SKM-1 treated with dmso at 0.1 percent for 144 hours (cell line): Measurements from ENCODE around the gene PLCH2.

Experiments
- DNase-seq: peaks from one replicate; lab custom pipeline; 2025; ENCODE audit not compliant: unreplicated experiment; lab: John Stamatoyannopoulos, UW

The PLCH2 gene

GRCh38 chr1:2460996-2461751 is 14.9 kb upstream of the PLCH2 start:
- DNase-seq = no peak

DNA sequence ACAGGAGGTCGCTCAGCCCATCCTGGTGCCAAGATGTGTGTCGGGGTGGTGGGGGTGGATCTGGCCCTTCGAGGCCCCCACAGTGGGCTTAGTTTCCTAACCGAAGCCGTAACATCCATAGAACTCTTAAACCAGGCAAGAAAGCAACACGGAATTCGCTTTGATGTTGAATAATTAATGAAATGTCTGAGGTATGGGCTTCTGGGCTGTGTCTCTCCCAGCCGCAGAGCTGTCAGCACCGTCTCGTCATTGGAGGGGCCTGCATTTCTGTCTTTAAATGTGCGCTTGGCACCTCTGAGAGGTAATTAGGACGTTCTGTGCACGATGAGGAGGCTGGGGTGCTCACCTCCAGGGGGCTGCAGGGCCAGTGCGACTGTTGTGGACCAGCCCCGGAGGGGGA is 13.3 kb upstream of the PLCH2 start:
- no peak for DNase-seq

- no peak for DNase-seq
Observed at GRCh38 chr1:2463396-2463795, 12.7 kb upstream of the PLCH2 start.

DNA sequence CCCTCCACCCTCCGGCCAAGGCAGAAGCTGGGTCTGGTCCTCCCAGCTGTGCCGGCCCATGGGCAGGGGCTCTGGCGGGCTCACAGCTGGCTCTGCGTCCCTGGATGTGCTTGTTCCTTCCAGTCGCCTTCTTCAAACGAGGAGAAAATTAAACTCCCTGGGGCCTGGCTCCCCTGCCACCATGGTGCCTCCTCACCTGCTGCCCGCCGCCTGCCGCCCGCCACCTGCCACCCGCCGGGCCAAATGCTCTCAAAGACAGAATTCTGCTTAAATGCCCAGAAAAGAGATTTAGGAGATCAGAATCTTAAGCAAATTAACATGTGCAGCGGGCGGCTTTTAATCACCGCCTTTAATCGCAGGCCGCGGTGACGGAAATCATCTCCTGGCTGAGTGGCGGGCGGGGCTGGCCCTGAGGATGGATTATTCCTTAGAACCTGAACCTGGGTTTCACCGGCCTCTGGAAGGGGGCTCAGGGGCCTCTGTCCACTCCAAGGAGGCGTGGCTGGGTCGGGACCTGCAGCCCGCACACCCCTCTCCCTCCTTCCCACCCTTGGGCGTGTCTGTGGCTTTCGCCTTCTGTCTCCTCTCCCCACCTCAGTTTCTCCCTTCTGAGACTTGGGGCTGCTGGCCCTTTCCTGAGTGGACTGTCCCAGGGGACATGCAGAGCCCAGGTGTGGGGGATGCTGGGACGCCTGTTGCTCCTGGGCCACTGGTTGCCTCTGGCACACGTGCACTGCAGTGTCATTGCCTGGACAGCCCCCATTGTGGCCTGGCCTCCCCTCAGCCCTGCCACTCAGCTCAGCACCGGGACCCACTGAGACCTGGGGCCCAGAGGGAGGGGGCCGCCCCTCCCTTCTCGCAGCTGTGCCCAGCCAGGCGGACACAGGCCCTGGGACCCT is 10.5 kb upstream of the PLCH2 start:
- no peak for DNase-seq

DNA sequence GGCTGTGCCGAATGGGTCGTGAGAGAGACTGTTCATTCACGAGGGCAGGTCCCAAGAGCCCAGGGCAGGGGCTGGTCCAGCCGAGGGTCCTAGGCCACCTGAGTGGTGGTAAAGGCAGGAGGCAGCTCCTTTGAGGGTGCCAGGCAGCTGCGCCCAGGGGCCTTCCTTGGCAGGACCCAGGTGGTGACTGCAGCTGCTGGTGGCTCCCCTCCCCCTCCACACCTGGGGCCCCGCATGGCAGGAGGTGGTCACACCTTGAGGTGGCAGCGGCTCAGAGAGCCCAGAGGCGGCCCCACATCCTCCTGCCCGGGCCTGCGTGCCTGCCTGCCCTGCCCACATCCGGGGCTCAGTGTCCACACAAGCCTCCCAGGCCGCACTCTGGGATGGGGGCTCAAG is 9.8 kb upstream of the PLCH2 start:
- DNase-seq = no peak

DNA sequence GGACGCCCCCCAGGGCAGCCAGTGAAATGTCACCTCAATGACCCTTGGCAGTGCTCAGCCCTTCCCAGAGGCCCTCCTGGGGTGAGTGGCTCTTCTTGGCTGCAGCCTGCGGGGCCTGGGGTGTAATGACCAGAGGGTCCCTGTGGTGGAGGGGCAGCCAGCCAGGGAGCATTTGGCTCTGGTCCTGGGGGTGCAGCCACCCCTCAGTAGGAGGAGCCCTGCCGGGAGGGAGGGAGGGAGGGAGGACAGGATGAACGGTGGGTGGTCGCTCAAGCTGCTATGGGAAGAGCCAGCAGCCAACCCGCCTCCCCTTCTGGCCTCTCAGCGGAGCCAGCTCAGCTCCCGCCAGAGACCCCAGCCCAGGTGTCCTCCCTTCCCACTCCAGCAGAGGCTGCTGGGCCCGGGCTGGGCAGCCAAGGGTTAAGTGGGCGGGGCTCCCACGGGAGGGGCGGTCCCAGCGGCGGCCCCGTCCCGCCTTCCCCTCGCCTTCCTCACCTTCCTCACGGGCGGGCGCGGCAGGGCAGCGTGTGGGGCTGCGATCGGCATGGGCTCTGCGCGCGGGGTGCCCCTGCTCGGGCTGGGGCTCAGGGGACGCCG is 9.0 kb upstream of the PLCH2 start:
- no peak for DNase-seq

DNA sequence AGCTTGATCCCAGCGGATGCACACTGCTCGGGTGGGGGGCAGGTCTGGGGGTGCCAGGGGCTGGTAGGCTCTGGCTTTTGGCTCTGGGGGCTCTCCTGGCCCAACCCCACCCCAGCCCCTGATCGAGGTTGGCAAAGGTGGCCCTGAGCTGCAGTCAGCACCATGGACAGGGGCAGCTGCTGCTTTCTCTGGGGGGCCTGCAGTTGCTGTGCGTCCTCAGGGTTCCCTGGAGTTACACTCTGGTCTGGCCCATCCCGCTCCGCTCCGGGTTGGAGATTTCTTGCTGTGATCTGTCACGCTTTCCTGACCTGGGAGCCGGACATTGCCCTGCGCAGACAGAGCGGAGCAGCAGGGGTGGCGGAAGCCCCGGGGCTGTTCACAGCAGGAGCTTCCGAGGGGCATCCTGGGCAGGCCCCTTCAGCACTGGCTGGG is 8.0 kb upstream of the PLCH2 start:
- DNase-seq = no peak

GRCh38 chr1:2468540-2468939 is 7.5 kb upstream of the PLCH2 start:
- DNase-seq = no peak

- no peak for DNase-seq
Observed at GRCh38 chr1:2469103-2469940, 6.8 kb upstream of the PLCH2 start.

DNA sequence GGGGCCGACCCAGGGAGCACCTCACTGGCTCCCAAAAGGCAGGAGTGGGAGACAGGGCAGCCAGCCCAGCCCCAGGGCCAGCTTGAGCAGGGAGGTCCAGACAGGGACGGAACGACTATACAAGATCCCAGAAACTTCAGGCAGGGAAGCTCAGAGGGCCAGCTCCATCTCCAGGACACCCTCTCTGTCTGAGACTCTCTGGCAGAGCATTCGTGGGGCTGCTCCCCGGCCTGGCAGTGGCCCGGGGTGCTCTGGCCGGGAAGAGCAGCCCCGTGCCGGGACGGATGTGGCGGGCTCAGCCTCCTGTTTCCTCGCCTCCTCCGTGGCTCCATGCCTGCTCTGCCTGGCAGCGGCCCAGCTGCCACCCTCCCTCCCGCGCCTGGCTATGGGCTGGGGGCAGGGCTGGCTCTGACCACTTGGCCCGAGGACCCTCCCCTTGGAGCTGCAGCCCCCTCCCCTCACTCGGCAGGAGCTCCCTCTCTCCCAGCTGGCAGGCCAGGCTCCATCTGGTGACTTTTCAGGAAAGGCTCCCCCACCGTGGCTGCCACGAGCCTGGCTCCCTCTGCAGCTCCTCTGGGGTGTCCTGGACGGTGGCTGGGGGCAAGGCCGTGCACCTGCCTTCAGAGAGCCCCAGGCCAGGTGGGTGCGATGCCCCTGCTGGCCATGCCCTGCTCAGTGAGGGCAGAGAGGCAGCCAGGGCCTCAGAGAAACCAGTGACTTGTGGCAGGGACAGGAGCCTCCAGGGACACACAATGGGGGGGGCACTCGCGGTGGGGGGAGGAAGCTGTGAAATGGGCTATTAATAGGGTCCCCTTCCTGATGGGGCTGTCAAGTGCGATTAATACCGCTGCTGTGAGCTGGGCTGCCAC is 5.6 kb upstream of the PLCH2 start:
- no peak for DNase-seq

- no peak for DNase-seq
Observed at GRCh38 chr1:2471159-2471471, 5.0 kb upstream of the PLCH2 start.

- DNase-seq = no peak
Observed at GRCh38 chr1:2471587-2472001, 4.5 kb upstream of the PLCH2 start.

DNA sequence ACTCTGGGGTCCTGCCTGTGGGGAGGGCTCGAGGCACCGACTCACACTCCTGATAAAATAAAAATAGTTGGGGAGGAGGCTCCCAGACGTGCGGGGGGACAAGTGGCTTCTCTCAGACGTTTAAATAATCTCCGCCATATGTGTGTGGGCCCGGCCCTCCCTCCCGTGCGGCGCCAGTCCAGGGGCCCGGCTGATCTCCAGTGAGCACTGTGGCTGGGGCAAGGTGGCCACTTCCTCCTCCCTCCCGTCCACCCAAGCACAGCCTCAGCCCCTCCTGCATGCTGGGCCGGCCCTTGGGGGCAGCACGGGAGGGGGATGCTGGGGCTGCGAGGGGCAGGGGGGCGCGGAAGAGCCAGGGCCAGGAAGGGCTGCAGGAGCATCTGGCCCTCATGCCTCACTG is 4.0 kb upstream of the PLCH2 start:
- DNase-seq = no peak

GRCh38 chr1:2472561-2473177 is 3.4 kb upstream of the PLCH2 start:
- no peak for DNase-seq

GRCh38 chr1:2473198-2473597 is 2.9 kb upstream of the PLCH2 start:
- DNase-seq = no peak

DNA sequence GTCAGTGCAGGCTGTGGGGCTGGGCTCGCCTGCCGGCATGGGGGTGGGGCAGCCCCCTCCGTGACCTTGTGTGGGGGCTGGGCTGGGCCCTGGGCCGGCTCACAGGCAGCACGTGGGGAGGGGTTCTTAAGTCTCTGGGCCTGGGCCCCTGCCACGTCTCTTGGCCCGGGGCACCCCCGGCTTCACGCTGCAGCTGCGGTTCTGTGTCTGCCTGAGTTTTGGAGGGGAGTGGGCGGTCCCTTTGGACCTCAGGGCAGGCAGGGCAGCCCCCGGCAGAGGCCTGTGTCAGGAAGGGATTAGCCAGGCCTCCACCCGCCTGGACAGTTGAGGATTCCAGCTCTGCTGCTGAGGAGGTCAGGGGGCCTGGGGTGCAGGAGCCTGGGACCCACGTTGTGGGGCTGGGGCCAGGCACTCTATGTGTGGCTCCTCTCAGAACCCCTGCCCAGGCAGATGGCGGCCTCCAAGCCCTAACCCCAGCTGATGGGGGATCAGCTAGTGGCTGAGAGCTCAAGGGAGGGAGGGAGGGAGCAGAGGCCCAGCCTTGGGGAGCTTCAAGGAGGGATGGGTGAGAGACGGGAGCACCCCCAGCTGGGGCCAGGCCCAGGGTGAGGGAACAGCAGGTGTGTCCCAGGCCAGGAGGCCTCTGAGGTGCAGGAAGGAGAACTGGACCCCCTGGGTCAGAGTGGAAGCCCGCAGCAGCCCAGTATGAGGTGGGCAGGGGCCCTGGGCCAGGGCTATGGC is 1.8 kb upstream of the PLCH2 start:
- no peak for DNase-seq

DNA sequence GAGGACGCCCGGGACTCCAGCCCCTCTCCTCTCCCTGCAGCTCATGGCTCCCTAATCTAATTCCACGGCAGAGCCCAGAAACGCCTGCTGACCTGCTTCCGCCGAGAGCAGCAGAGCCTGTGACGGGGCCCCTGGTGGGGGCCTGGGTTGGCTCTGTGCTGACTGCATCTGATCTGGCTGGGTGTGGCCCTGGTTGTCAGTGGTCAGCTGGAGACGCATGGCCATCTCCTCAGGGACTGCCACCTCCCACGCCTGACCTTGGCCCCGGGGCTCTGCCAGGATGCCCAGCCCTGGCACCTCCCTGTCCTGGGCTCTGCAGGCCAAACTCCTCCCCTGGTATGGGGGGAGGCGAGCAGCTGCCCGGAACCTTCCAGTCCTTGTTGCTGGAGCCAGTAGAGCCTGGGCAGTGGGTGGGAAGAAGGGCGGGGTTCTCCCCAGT is 1.1 kb upstream of the PLCH2 start:
- no peak for DNase-seq

- DNase-seq = no peak
Observed at GRCh38 chr1:2475571-2475970, 518 bp upstream of the PLCH2 start.

GRCh38 chr1:2477309-2477708 is 1.2 kb downstream of the PLCH2 start:
- no peak for DNase-seq
